Measurements from ENCODE around the gene RPS3. TPM values are rescaled to one million over a fixed set of nuclear protein-coding genes. Genes with fewer than 3 reads are reported as not detected.

Gene RPS3
- total and polyA plus RNA-seq, 2 donors (not counting 1 experiment from before 2014, with no cell fraction given): 1,593 to 3,359 TPM

- peak overlapping the region; percentile 28 to 65 (median 56) for H3K4me3 ChIP-seq (replicated peaks in 1 of 4; ENCODE audit: control extremely low read depth in 1 of 4, insufficient read depth in 1 of 4, low read depth in 3 of 4, low read length in 4 of 4)
- peaks cover 19% of the 10 kb centered on the region for H3K4me1 ChIP-seq (ENCODE audit: control insufficient read depth, extremely low read depth, insufficient read depth, low read length)
- H3K9me3 ChIP-seq (ENCODE audit: control insufficient read depth, insufficient read depth, low read depth, low read length): no peaks in the 10 kb centered on the region
- H3K36me3 ChIP-seq (ENCODE audit: control insufficient read depth, insufficient read depth, low read length): no peaks in the 10 kb centered on the region
- peak; percentile 61 for DNase-seq (ENCODE audit: low read depth in 2 of 2)
- peak overlapping the region; percentile 20 for H2AFZ ChIP-seq (ENCODE audit: low read length)
- H3K79me2 ChIP-seq (ENCODE audit: control insufficient read depth, insufficient read depth, low read length): no peaks in the 10 kb centered on the region
- H3K9ac ChIP-seq (ENCODE audit: insufficient read depth, low read length): no peak overlapping the region
- H4K20me1 ChIP-seq (ENCODE audit: control insufficient read depth, extremely low read depth, insufficient read depth, low read length): no peaks in the 10 kb centered on the region
- TF ChIP-seq CTCF (conservative IDR thresholded peaks at IDR 0.05 in 1 of 2, IDR thresholded peaks at IDR 0.05 in 1 of 2; ENCODE audit: low read depth in 1 of 2, low read length in 2 of 2) (peak in 1 of 2 donors; percentile 13), EZH2 (IDR thresholded peaks at IDR 0.05; ENCODE audit: low read length, missing control alignments) (no peak)
- no peak overlapping the region for H3K27ac ChIP-seq (ENCODE audit: insufficient read depth, low read length)
- H3K27me3 ChIP-seq (ENCODE audit: control insufficient read depth, insufficient read depth, low read length): peaks cover 4% of the 10 kb centered on the region
- H3K4me2 ChIP-seq (ENCODE audit: extremely low read depth, insufficient read depth, low read length): peak overlapping the region; percentile 83
Measured at GRCh38 chr11:75351791-75352587, 47.3 kb upstream of the RPS3 start.

- Histone ChIP-seq H3K9ac (ENCODE audit: insufficient read depth, low read length) (no peak overlapping the region), H2AFZ (ENCODE audit: low read length) (peak overlapping the region; percentile 20), H3K27ac (ENCODE audit: insufficient read depth, low read length) (no peak overlapping the region), H4K20me1 (ENCODE audit: control insufficient read depth, extremely low read depth, insufficient read depth, low read length) (no peaks in the 10 kb centered on the region), H3K9me3 (ENCODE audit: control insufficient read depth, insufficient read depth, low read depth, low read length) (no peaks in the 10 kb centered on the region), H3K79me2 (ENCODE audit: control insufficient read depth, insufficient read depth, low read length) (no peaks in the 10 kb centered on the region), H3K36me3 (ENCODE audit: control insufficient read depth, insufficient read depth, low read length) (no peaks in the 10 kb centered on the region), H3K4me3 (replicated peaks in 1 of 4; ENCODE audit: control extremely low read depth in 1 of 4, insufficient read depth in 1 of 4, low read depth in 3 of 4, low read length in 4 of 4) (peak overlapping the region in 2 of 4 experiments; percentile 55 to 65), H3K4me2 (ENCODE audit: extremely low read depth, insufficient read depth, low read length) (peak overlapping the region; percentile 83), H3K27me3 (ENCODE audit: control insufficient read depth, insufficient read depth, low read length) (peaks cover 4% of the 10 kb centered on the region), H3K4me1 (ENCODE audit: control insufficient read depth, extremely low read depth, insufficient read depth, low read length) (peaks cover 13% of the 10 kb centered on the region)
- TF ChIP-seq CTCF (conservative IDR thresholded peaks at IDR 0.05 in 1 of 2, IDR thresholded peaks at IDR 0.05 in 1 of 2; ENCODE audit: low read depth in 1 of 2, low read length in 2 of 2) (no peak), EZH2 (IDR thresholded peaks at IDR 0.05; ENCODE audit: low read length, missing control alignments) (no peak)
- no peak for DNase-seq (ENCODE audit: low read depth in 2 of 2)
Measured at GRCh38 chr11:75352588-75353206, 46.6 kb upstream of the RPS3 start.

GRCh38 chr11:75355051-75355450, 44.3 kb upstream of the RPS3 start:
- no peak for DNase-seq (ENCODE audit: low read depth in 2 of 2)

More at GRCh38 chr11:75355051-75355450, 44.3 kb upstream of the RPS3 start:
- Histone ChIP-seq H3K27ac (ENCODE audit: insufficient read depth, low read length) (no peak overlapping the region), H3K9me3 (ENCODE audit: control insufficient read depth, insufficient read depth, low read depth, low read length) (no peaks in the 10 kb centered on the region), H4K20me1 (ENCODE audit: control insufficient read depth, extremely low read depth, insufficient read depth, low read length) (no peaks in the 10 kb centered on the region), H3K9ac (ENCODE audit: insufficient read depth, low read length) (no peak overlapping the region), H3K4me2 (ENCODE audit: extremely low read depth, insufficient read depth, low read length) (no peak overlapping the region), H3K27me3 (ENCODE audit: control insufficient read depth, insufficient read depth, low read length) (peaks cover 4% of the 10 kb centered on the region), H3K4me3 (replicated peaks in 1 of 4; ENCODE audit: control extremely low read depth in 1 of 4, insufficient read depth in 1 of 4, low read depth in 3 of 4, low read length in 4 of 4) (no peak overlapping the region), H3K4me1 (ENCODE audit: control insufficient read depth, extremely low read depth, insufficient read depth, low read length) (peaks cover 3% of the 10 kb centered on the region), H3K36me3 (ENCODE audit: control insufficient read depth, insufficient read depth, low read length) (no peaks in the 10 kb centered on the region), H2AFZ (ENCODE audit: low read length) (no peak overlapping the region), H3K79me2 (ENCODE audit: control insufficient read depth, insufficient read depth, low read length) (no peaks in the 10 kb centered on the region)
- no peak for TF ChIP-seq EZH2 (IDR thresholded peaks at IDR 0.05; ENCODE audit: low read length, missing control alignments)
- no peak for TF ChIP-seq CTCF (conservative IDR thresholded peaks at IDR 0.05 in 1 of 2, IDR thresholded peaks at IDR 0.05 in 1 of 2; ENCODE audit: low read depth in 1 of 2, low read length in 2 of 2)
